Activated naive CD8-positive, alpha-beta T cell treated with anti-CD3 and anti-CD28 coated beads for 36 hours (primary cell): Measurements from ENCODE around the gene GFRA1. TPM values are rescaled to one million over a fixed set of nuclear protein-coding genes. Genes with fewer than 3 reads are reported as not detected.

Source experiments
- DNase-seq: peaks from one replicate; pipeline ENCODE4 v3.0.0; 2021
- H3K27ac Mint-ChIP-seq: one replicate; pipeline ENCODE4 v1.8.0; 2022; ENCODE audit warnings: mild to moderate bottlenecking, moderate library complexity, mixed read lengths
- H3K27me3 Mint-ChIP-seq: one replicate; pipeline ENCODE4 v1.8.0; 2022; ENCODE audit warnings: mild to moderate bottlenecking, mixed read lengths
- H3K36me3 Mint-ChIP-seq: one replicate; pipeline ENCODE4 v1.8.0; 2021; ENCODE audit warnings: mild to moderate bottlenecking, mixed read lengths
- H3K4me1 Mint-ChIP-seq: one replicate; pipeline ENCODE4 v1.8.0; 2021; ENCODE audit warnings: mixed read lengths
- H3K4me3 Mint-ChIP-seq: one replicate; pipeline ENCODE4 v1.8.0; 2022; ENCODE audit warnings: mild to moderate bottlenecking, moderate library complexity, mixed read lengths
- H3K9me3 Mint-ChIP-seq: one replicate; pipeline ENCODE4 v1.8.0; 2022; ENCODE audit warnings: mixed read lengths
- total RNA-seq, 2 experiments: library from RNA; stranded (reverse); gene quantifications; one replicate each; pipeline ENCODE4 v1.2.3, GENCODE V29; 2021

The GFRA1 gene
- total RNA-seq, 2 experiments from 2014 or later = not detected

- H3K36me3 Mint-ChIP-seq = no peaks in the 10 kb centered on the region
- H3K4me1 Mint-ChIP-seq = peaks cover 3% of the 10 kb centered on the region
- H3K4me3 Mint-ChIP-seq = no peak overlapping the region
Observed at GRCh38 chr10:116286626-116287200, 13.7 kb upstream of the GFRA1 start.

GRCh38 chr10:116281775-116282174 lies 8.8 kb upstream of the GFRA1 start:
- H3K36me3 Mint-ChIP-seq = no peaks in the 10 kb centered on the region
- DNase-seq = no peak
- no peaks in the 10 kb centered on the region for H3K9me3 Mint-ChIP-seq
- H3K4me3 Mint-ChIP-seq = no peak overlapping the region
- no peak overlapping the region for H3K27ac Mint-ChIP-seq
- peaks cover 17% of the 10 kb centered on the region for H3K27me3 Mint-ChIP-seq
- H3K4me1 Mint-ChIP-seq = no peaks in the 10 kb centered on the region

More at GRCh38 chr10:116286626-116287200, 13.7 kb upstream of the GFRA1 start:
- Mint-ChIP-seq H3K9me3 (peaks cover 2% of the 10 kb centered on the region), H3K27ac (no peak overlapping the region), H3K27me3 (peaks cover 22% of the 10 kb centered on the region)
- DNase-seq = no peak

GRCh38 chr10:116278846-116279245 lies 5.8 kb upstream of the GFRA1 start:
- no peak for DNase-seq
- Mint-ChIP-seq H3K4me1 (no peaks in the 10 kb centered on the region), H3K9me3 (no peaks in the 10 kb centered on the region), H3K27me3 (peaks cover 33% of the 10 kb centered on the region), H3K36me3 (no peaks in the 10 kb centered on the region), H3K4me3 (no peak overlapping the region), H3K27ac (no peak overlapping the region)

DNA sequence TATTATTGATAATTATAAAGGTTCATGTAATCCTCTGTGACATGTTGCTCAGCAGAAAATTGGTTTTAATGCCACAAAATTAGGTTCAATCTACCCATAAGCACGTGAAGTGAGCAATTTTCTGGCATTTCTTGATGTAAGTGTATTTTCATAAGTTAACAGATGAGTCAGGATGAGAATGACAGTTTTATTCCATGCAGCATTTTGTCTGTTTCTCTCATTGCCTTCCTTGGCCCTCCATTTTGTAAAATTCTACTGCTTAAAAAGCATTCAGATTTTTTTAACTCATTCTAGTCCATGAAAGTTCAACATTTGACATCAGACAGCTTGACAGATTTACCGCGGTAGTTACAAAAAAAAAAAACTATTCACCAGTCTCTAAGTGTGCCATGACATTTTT lies 4.0 kb upstream of the GFRA1 start:
- Mint-ChIP-seq H3K4me3 (no peak overlapping the region), H3K36me3 (no peaks in the 10 kb centered on the region), H3K4me1 (peaks cover 5% of the 10 kb centered on the region), H3K27ac (no peak overlapping the region), H3K9me3 (no peaks in the 10 kb centered on the region), H3K27me3 (peaks cover 50% of the 10 kb centered on the region)
- no peak for DNase-seq

DNA sequence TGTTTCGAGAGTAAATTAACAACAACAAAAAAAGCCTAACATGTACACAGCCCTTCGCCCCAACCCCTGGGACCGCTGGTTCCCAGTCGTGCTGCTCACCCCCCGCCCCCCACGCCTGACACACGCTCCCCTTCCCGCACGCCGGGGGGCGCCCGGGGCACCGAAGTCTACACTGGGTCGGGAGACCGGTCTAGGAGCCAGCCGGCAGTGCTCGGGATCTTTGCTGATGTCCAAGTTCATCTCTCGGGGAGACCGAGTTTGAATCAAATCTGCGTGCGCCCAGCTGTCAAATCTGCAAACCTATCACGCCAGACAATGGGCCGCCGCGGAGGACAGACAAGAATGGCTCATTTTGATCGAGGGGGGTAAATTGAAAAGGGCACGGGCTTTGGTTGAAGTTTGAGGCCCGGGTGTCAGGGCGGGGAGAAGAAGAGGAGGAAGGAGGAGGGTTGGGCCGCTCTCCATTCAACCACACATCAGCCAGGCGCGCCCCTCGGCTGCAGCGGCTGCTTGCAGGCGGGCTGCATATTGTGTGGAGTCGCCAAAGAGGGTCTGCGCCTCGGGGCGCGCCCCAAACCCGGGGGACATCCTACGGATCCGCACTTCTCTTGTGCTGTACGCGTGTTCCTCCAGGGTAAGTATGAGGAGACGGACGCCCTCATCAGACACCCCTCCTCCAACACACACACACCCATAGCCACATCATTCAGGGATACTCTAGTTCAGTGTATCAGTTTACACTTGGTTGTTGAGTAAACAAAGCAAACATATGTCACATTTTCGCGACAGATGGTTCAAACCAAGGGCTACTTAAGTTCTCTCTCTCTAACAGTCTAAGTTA lies 1.3 kb upstream of the GFRA1 start:
- Mint-ChIP-seq H3K4me3 (peak overlapping the region; percentile 37), H3K27ac (no peak overlapping the region), H3K36me3 (no peaks in the 10 kb centered on the region), H3K4me1 (peaks cover 7% of the 10 kb centered on the region), H3K9me3 (no peaks in the 10 kb centered on the region), H3K27me3 (peaks cover 74% of the 10 kb centered on the region)
- no peak for DNase-seq

- H3K36me3 Mint-ChIP-seq = no peaks in the 10 kb centered on the region
- peaks cover 7% of the 10 kb centered on the region for H3K4me1 Mint-ChIP-seq
- H3K4me3 Mint-ChIP-seq = peak overlapping the region; percentile 43
- DNase-seq = no peak
- no peak overlapping the region for H3K27ac Mint-ChIP-seq
- peaks cover 86% of the 10 kb centered on the region for H3K27me3 Mint-ChIP-seq
- no peaks in the 10 kb centered on the region for H3K9me3 Mint-ChIP-seq
Observed at GRCh38 chr10:116271593-116272439, 1.2 kb downstream of the GFRA1 start.

GRCh38 chr10:116270771-116271592 lies 2.0 kb downstream of the GFRA1 start:
- Mint-ChIP-seq H3K36me3 (no peaks in the 10 kb centered on the region), H3K27me3 (peaks cover 83% of the 10 kb centered on the region), H3K4me3 (no peak overlapping the region), H3K9me3 (no peaks in the 10 kb centered on the region), H3K4me1 (peaks cover 7% of the 10 kb centered on the region), H3K27ac (no peak overlapping the region)
- no peak for DNase-seq

GRCh38 chr10:116270126-116270770 lies 2.8 kb downstream of the GFRA1 start:
- peaks cover 7% of the 10 kb centered on the region for H3K4me1 Mint-ChIP-seq
- H3K27me3 Mint-ChIP-seq = peaks cover 78% of the 10 kb centered on the region
- H3K9me3 Mint-ChIP-seq = no peaks in the 10 kb centered on the region
- no peaks in the 10 kb centered on the region for H3K36me3 Mint-ChIP-seq
- DNase-seq = no peak
- H3K27ac Mint-ChIP-seq = no peak overlapping the region
- H3K4me3 Mint-ChIP-seq = no peak overlapping the region

GRCh38 chr10:116269619-116270018 lies 3.4 kb downstream of the GFRA1 start:
- no peak overlapping the region for H3K27ac Mint-ChIP-seq
- no peaks in the 10 kb centered on the region for H3K9me3 Mint-ChIP-seq
- H3K4me3 Mint-ChIP-seq = no peak overlapping the region
- H3K36me3 Mint-ChIP-seq = no peaks in the 10 kb centered on the region
- H3K4me1 Mint-ChIP-seq = peaks cover 7% of the 10 kb centered on the region
- no peak for DNase-seq
- peaks cover 71% of the 10 kb centered on the region for H3K27me3 Mint-ChIP-seq

- no peak overlapping the region for H3K27ac Mint-ChIP-seq
- no peak overlapping the region for H3K4me3 Mint-ChIP-seq
- DNase-seq = no peak
- peaks cover 65% of the 10 kb centered on the region for H3K27me3 Mint-ChIP-seq
- peaks cover 7% of the 10 kb centered on the region for H3K4me1 Mint-ChIP-seq
- H3K36me3 Mint-ChIP-seq = no peaks in the 10 kb centered on the region
- H3K9me3 Mint-ChIP-seq = no peaks in the 10 kb centered on the region
Observed at GRCh38 chr10:116268976-116269375, 4.0 kb downstream of the GFRA1 start.

DNA sequence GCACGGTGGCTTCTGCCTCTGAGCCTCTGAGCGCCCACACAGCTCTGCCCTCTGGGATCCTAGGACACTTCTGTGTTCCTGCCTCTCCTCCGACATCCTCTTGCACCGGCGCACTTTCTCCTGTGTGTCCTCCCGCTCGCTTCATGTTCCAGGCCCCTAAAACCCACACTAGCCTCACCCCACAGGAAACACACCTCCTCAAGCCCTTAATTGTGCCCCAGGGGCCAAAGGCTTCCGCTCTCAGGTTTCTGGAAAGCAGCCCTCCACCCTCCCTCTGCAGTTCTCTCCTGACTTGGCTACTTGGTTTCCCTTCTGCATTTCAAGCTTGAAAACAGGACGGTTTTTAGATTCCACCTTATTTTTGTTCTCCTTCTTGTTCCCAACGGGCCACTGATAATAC lies 7.3 kb downstream of the GFRA1 start:
- Mint-ChIP-seq H3K27me3 (peaks cover 42% of the 10 kb centered on the region), H3K9me3 (no peaks in the 10 kb centered on the region), H3K4me3 (no peak overlapping the region), H3K4me1 (no peaks in the 10 kb centered on the region), H3K36me3 (no peaks in the 10 kb centered on the region), H3K27ac (no peak overlapping the region)
- no peak for DNase-seq

GRCh38 chr10:116263870-116264655 lies 8.9 kb downstream of the GFRA1 start:
- H3K36me3 Mint-ChIP-seq = no peaks in the 10 kb centered on the region
- H3K9me3 Mint-ChIP-seq = no peaks in the 10 kb centered on the region
- no peak overlapping the region for H3K4me3 Mint-ChIP-seq
- DNase-seq = no peak
- peaks cover 26% of the 10 kb centered on the region for H3K27me3 Mint-ChIP-seq
- no peaks in the 10 kb centered on the region for H3K4me1 Mint-ChIP-seq
- H3K27ac Mint-ChIP-seq = no peak overlapping the region

DNA sequence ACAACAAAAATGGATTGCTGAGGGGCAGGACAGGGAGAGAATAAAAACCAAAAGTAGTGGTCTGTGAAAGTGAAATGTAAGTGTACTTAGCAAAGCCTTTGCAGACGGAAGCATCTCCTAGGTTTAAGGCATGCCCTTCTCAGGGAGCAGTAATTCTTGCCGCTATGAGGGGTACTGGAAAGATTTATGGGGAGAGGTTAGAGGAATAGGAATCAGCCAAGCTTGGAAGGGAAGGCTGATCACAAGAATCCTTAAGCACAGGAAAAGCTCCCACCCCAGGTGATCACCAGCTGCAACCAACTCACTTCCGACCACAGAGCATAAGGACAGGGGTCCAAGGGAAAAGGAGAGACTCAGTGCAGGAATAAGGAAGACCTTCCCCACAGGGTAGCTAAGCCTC lies 10.3 kb downstream of the GFRA1 start:
- no peaks in the 10 kb centered on the region for H3K4me1 Mint-ChIP-seq
- no peaks in the 10 kb centered on the region for H3K36me3 Mint-ChIP-seq
- DNase-seq = no peak
- H3K9me3 Mint-ChIP-seq = no peaks in the 10 kb centered on the region
- H3K27me3 Mint-ChIP-seq = peaks cover 15% of the 10 kb centered on the region
- H3K4me3 Mint-ChIP-seq = no peak overlapping the region
- H3K27ac Mint-ChIP-seq = no peak overlapping the region
